Measurements from ENCODE around the gene BCR.

The BCR gene

GRCh38 chr22:23199159-23199558, 18.9 kb downstream of the BCR start:
- Mint-ChIP-seq H3K27me3 (ENCODE audit: low read depth, poor library complexity) (peaks cover 3% of the 10 kb centered on the region), H3K9me3 (no peaks in the 10 kb centered on the region), H3K4me1 (peaks cover 79% of the 10 kb centered on the region), H3K36me3 (ENCODE audit: low read depth) (peaks cover 27% of the 10 kb centered on the region), H3K4me3 (peak overlapping the region; percentile 39), H3K27ac (peak overlapping the region; percentile 87)
- DNase-seq: no peak
- TF ChIP-seq CTCF (IDR thresholded peaks at IDR 0.05): no peak

GRCh38 chr22:23200898-23201297, 20.6 kb downstream of the BCR start:
- DNase-seq: no peak
- TF ChIP-seq CTCF (IDR thresholded peaks at IDR 0.05): no peak
- Mint-ChIP-seq H3K36me3 (ENCODE audit: low read depth) (peaks cover 27% of the 10 kb centered on the region), H3K4me1 (peaks cover 93% of the 10 kb centered on the region), H3K27me3 (ENCODE audit: low read depth, poor library complexity) (peaks cover 3% of the 10 kb centered on the region), H3K9me3 (no peaks in the 10 kb centered on the region), H3K27ac (no peak overlapping the region), H3K4me3 (no peak overlapping the region)

- H3K27me3 Mint-ChIP-seq (ENCODE audit: low read depth, poor library complexity): no peaks in the 10 kb centered on the region
- H3K36me3 Mint-ChIP-seq (ENCODE audit: low read depth): peaks cover 30% of the 10 kb centered on the region
- H3K4me3 Mint-ChIP-seq: no peak overlapping the region
- H3K27ac Mint-ChIP-seq: no peak overlapping the region
- peaks cover 88% of the 10 kb centered on the region for H3K4me1 Mint-ChIP-seq
- no peak for TF ChIP-seq CTCF (IDR thresholded peaks at IDR 0.05)
- DNase-seq: no peak
- H3K9me3 Mint-ChIP-seq: no peaks in the 10 kb centered on the region
These were observed 22.6 kb downstream of the BCR start for GRCh38 chr22:23202812-23203451.

- Mint-ChIP-seq H3K27me3 (ENCODE audit: low read depth, poor library complexity) (no peaks in the 10 kb centered on the region), H3K36me3 (ENCODE audit: low read depth) (peaks cover 26% of the 10 kb centered on the region), H3K9me3 (no peaks in the 10 kb centered on the region)
These were observed 23.3 kb downstream of the BCR start for GRCh38 chr22:23203452-23204124.

GRCh38 chr22:23204125-23204488, 23.8 kb downstream of the BCR start:
- H3K36me3 Mint-ChIP-seq (ENCODE audit: low read depth): peaks cover 30% of the 10 kb centered on the region
- H3K27me3 Mint-ChIP-seq (ENCODE audit: low read depth, poor library complexity): no peaks in the 10 kb centered on the region
- no peak overlapping the region for H3K27ac Mint-ChIP-seq
- no peak overlapping the region for H3K4me3 Mint-ChIP-seq
- no peaks in the 10 kb centered on the region for H3K9me3 Mint-ChIP-seq
- TF ChIP-seq CTCF (IDR thresholded peaks at IDR 0.05): no peak
- peaks cover 83% of the 10 kb centered on the region for H3K4me1 Mint-ChIP-seq
- no peak for DNase-seq

More at GRCh38 chr22:23203452-23204124, 23.3 kb downstream of the BCR start:
- no peak for DNase-seq
- TF ChIP-seq CTCF (IDR thresholded peaks at IDR 0.05): no peak
- no peak overlapping the region for H3K27ac Mint-ChIP-seq
- H3K4me3 Mint-ChIP-seq: no peak overlapping the region
- H3K4me1 Mint-ChIP-seq: peaks cover 84% of the 10 kb centered on the region
